IPS-11a (cell line): Measurements from ENCODE around the gene ARHGAP32.
"Not testable (repeated sequence)": the region's sequence is repeated elsewhere in the genome, so short reads cannot be mapped to it uniquely, and the experiment has no call there.

Experiments used
- H3K4me3 ChIP-seq: one replicate; pipeline ENCODE4 v1.5.1; 2013; ENCODE audit warnings: low read depth, low read length, control low read depth

ARHGAP32 gene

DNA sequence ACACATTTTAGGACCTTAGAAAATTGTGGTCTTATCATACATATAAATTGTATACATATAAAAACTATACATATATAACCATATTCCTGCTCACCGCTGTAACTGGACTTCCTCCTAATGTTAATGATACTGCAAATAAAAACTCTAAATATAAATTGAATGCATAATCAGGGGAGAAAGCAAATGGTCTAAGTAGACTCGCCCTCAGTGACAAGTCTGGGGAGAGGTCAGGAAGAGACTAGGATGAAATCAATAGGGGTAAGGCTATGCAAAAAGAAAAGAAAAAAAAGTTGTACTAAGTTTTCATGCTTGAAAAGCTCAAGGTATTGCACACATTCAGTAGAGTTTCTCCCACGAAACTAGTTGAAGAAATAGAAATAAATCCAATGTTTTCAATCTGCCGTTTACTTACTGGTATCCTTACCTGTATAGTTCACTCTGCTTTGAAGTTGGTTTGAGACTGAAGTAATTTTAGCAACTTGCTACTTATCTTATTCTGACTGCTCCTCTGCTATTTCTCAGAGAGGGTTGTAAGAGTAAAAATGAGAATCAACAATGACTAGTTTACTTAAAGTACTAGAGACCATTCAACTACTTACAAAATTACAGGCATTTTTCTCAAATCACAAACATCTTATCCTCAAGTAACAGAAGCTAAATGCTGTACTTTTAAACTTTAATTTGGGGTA is 12.2 kb upstream of the ARHGAP32 start:
- no peak overlapping the region for H3K4me3 ChIP-seq

DNA sequence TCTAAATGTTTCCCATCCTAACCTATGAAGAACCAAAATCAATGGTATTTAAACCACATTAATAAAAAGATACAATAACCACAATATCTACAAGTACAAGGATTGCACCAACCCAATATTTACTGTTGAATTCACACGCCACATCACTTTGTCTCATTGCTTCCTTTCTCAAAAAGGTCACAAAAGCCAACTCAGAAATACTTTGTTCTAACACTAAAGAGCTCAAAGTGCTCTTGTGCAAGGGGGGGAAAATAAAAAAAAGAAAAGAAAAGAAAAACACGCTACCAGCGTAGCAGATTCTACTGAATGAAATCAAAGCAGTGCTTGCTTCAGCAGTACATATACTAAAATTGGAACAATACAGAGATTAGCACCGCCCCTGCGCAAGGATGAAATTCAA is 10.5 kb upstream of the ARHGAP32 start:
- H3K4me3 ChIP-seq = no peak overlapping the region

DNA sequence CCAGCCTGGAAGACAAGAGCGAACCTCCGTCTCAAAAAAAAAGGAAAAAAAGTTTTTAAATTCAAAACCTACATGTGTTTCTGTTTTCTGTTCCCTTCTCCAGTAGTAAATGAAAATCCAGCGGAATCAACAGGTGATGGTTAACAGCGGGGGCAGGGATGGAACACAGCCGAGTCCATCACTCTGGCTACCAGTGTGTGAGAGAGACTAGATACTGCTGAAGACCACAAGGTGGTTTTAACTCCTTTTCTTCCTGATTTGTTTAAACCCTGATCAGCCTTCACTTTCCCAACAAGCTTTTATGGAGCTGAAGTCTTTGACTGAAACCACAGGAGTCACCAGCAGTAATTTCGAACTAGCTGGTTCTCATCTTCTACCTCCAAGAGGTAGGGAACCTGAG is 3.6 kb upstream of the ARHGAP32 start:
- H3K4me3 ChIP-seq = no peak overlapping the region

DNA sequence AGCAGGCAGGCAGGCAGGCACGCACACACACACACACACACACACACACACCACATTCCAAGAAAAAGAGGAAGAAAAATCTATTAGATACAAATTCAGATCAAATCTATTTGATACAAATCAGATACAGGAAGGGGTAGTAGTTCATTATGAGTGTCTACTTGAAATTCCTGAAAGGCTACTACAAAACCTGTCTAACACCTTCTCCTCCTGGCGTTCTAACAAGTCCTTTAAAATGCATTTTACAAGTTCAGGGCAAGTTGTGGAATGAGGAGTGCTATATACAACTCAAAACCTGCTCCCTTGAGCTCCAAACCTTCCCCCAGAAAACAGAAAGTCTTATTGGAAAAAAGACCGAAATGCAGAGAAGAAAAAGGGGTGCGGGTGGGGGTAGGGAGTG is 476 bp downstream of the ARHGAP32 start:
- no peak overlapping the region for H3K4me3 ChIP-seq

DNA sequence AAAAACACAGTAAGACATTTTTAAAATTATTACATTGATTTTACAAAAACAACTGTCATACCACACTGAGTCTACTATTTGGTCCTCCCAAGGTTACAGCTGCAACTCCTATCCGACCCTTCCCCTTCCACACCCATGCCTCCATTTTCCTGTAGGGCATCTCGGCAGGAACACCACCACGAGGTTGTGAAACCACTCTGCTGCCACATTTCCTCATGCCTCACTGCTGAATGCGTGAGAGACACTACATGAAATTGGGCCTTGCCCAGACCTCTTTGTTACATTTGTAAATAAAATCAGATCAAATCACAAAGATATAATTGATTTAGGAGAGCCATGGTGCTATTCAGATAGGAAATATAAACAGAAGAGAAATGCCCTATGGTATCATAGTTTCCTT is 2.0 kb downstream of the ARHGAP32 start:
- no peak overlapping the region for H3K4me3 ChIP-seq

DNA sequence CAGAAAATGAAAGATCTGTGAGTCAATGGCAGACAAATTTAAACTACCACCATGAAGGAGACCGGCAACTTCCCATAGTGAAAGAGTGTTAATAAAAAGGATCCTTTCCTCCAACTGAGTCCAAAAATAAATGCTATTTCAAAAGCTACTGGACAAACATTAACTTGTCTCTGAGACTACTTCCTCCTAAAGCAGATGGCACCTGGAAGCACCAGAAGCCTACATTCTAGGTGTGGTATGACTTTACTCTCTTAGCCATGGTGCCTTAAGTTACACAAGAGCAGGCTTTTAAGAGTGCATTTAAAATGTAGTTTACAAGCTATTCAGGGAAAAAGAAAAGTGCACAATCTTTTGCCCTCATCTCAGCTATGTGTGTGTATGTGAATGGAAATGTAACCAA is 2.5 kb downstream of the ARHGAP32 start:
- H3K4me3 ChIP-seq = no peak overlapping the region

DNA sequence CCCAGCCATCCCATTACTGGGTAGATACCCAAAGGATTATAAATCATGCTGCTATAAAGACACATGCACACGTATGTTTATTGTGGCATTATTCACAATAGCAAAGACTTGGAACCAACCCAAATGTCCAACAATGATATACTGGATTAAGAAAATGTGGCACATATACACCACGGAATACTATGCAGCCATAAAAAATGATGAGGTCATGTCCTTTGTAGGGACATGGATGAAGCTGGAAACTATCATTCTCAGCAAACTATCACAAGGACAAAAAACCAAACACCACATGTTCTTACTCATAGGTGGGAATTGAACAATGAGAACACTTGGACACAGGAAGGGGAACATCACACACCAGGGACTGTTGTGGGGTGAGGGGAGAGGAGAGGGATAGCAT is 7.0 kb downstream of the ARHGAP32 start:
- H3K4me3 ChIP-seq = not testable (repeated sequence)

DNA sequence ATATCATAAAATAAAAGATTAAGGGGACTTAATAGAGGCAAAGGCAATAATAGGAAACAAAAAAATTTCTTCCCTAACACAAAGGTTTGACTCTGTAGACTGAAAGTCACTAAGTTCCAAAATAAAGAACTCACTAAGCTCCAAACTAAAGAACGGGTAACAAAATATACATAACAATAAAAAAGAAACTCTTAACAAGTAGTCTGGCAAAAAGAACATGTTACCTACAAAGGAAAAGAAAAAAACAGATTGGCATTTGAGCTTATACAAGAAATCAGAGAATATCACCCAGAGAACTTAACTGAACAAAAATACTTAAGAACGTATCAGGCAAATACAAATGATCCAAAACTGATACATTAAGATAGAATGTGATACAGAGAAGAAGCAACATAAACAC is 7.5 kb downstream of the ARHGAP32 start:
- H3K4me3 ChIP-seq = no peak overlapping the region

DNA sequence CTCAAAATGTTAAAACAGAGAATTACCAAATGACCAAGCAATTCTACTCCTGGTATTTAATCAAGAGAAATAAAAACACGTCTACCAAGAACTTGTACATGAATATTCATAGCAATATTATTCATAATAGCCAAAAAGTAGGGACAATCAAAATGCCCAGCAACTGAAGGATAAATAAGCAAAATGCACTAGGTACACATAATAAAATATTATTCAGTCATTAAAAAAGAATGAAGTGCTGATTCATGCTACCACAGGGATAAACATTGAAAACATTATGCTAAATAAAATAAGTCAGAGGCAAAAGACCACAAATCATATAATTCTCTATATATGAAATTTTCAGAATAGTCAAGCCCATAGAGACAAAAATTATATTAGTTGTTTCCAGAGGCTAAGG is 24.8 kb downstream of the ARHGAP32 start:
- H3K4me3 ChIP-seq = no peak overlapping the region

DNA sequence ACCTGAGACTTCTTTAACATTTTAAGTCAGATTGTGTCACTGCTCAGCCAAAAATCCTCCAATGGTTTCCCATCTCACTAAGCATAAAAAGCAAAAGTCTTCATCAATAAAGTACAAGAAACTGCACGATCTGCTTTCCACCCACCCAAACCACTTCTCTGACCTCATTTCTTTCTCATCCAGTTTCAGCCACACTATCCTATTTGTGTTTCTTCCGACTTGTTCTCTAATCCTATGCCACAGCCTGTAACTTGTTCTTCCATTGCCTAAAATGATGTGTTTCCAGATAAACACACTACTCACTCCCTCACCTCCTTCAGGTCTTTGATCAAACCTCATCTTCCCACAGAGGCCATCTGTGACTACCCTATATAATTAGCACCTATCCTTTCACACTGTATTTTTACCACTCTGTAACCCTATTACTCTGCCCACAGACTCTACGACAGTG is 28.4 kb downstream of the ARHGAP32 start:
- H3K4me3 ChIP-seq = no peak overlapping the region

DNA sequence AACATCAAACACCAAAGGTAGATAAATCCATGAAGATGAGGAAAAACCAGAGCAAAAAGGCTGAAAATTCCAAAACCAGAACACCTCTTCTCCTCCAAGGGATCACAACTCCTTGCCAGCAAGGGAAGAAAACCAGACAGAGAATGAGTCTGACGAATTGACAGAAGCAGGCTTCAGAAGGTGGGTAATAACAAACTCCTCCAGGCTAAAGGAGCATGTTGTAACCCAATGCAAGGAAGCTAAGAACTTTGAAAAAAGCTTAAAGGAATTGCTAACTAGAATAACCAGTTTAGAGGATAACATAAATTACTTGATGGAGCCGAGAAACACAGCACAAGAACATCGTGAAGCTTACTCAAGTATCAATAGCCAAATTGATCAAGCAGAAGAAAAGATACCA is 35.0 kb downstream of the ARHGAP32 start:
- not testable (repeated sequence) for H3K4me3 ChIP-seq

DNA sequence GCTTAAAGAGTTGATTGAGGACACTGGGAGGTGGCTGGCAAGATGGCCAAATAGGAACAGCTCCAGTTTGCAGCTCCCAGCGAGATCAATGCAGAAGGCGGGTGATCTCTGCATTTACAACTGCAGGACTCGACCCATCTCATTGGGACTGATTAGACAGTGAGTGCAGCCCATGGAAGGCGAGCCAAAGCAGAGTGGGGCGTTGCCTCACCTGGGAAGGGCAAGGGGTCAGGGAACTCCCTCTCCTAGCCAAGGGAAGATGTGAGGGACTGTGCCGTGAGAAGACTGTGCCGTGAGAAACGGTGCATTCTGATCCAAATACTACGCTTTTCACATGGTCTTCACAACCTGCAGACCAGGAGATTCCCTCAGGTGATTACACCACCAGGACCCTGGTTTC is 36.4 kb downstream of the ARHGAP32 start:
- no peak overlapping the region for H3K4me3 ChIP-seq

DNA sequence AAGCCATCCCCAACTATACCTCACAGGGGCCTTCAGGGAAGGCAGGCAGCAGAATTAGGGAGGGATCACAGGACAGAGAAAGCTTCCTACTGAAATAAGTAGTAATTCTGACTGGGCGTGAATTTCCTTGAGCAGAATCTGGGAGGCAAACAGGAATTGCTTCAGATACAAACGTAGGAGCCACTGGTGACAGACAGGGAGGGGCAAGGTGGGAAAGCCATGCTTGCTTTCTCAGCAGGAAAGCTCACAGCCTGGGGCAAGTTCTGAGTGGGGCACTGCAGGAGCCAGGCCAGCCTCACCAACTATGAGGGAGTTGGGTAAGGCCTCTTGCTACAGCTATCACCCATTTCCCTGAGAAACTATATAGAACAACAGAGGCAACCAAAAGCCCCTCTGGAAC is 43.6 kb downstream of the ARHGAP32 start:
- H3K4me3 ChIP-seq = no peak overlapping the region

DNA sequence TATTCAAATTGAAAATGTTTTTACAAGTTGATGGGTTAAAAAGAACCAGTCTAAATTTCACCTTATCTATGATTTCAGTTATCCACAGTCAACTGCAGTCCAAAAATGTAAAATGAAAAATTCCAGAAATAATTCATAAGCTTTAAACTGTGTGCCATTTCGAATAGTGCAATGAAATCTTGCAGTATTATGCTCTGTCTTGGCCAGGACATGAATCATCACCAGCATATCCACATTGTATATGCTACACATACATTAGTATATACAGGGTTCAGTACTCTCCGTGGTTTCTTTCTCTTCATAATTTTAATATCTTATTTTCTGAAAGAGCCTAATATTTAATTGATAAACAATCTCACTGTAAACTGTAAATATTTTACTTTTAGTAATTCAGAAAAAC is 45.9 kb downstream of the ARHGAP32 start:
- no peak overlapping the region for H3K4me3 ChIP-seq

DNA sequence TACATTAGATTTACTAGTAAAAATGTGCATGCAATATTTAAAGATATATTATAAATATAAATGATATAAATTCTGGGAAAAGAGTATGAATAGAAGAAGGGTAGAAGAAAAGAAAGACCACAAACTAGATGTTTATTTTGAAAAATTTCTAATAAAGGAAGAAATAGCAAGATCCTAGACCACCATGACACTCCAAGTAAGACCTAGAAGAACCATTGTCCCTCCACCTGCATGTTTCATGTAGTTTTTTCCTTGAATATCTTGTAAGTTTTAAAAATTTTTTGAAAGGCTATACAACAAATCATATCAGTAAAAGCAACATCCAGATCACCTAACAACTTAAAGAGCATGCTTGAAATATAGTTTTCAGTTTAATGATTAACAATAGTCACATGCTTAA is 46.8 kb downstream of the ARHGAP32 start:
- H3K4me3 ChIP-seq = no peak overlapping the region

DNA sequence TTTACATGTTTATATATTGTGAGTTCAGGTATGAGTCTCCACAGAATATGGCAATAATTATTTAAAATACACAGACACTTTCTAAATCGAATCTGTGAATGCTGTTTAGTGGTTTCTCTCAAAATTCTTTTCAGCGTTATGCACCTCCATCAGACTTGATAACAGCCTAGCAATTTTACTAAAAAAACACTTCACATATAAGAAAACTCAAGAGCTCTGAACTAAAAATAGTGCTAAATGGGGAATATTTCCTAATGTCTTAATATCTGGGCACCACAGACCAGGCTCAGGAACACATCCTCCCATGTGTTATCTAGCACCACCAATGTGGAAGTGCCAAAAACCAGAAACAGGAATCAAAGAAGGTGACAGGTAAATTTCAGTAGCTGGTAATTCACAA is 47.9 kb downstream of the ARHGAP32 start:
- H3K4me3 ChIP-seq = no peak overlapping the region

DNA sequence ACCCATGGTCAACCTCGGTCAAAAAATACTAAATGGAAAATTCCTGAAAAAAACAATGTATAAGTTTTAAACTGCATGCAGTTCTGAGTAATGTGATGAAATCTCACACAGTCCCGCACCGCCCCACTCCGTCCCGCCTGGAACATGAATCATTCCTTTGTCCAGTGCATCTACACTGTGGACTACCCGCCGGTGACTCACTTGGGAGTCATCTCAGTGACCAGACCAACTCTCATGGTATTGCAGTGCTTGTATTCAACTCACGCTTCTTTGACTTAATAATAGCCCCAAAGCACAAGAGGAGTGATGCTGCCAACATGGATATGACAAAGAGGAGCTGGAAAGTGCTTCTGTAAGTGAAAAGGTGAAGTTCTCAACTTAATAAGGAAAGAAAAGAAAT is 48.8 kb downstream of the ARHGAP32 start:
- no peak overlapping the region for H3K4me3 ChIP-seq

DNA sequence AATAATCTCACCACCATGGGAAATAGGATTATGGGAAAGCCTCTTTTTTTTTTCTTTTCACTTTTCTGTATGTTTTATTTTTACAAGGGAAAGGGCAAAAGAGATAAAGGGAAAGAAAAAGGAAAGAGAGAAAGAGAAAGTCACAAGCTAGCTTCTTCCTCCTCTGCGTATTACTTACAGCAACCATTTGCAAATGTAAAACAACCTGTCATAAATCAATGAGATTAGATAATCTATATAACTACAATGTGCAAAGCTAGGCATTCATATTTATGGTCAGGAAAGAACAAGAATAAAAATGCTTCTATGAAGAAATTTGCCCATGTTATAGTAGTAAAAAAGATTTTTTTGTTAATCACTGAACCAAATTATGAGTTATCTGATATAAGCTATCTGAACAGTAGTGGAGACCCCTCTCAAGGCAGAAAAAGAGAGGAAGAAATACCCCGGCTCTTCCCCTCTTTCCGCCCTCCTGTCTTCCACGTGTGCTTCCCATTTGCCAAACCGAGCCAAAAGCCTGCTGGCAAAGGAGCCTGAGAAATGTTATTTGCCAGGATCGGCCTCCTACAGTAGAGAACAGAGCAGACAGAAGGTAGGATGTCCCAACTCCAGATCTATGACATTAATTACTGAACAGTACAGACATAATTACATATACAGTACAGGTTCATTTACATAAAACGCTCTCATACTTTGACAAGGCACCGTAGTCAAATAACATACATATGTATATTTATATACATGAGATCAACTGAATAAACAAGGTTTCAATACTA is 50.2 kb downstream of the ARHGAP32 start:
- no peak overlapping the region for H3K4me3 ChIP-seq

DNA sequence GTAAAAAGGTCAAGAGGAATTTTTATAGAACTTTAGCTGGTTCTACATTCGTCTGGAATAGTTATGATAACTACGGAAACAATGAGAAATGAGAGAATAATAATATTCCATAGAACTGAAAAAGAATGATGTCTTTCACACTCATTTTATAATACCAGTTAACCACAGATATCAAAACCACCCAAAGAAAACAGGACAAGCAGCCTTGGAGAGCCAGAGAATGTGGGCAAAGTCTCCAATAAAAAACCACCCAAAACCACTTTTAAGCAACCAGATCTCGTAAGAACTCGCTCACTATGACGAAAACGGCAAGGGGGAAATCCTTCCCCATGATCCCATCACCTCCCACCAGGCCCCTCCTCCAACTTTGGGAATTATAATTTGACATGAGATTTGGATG is 60.8 kb downstream of the ARHGAP32 start:
- no peak overlapping the region for H3K4me3 ChIP-seq

DNA sequence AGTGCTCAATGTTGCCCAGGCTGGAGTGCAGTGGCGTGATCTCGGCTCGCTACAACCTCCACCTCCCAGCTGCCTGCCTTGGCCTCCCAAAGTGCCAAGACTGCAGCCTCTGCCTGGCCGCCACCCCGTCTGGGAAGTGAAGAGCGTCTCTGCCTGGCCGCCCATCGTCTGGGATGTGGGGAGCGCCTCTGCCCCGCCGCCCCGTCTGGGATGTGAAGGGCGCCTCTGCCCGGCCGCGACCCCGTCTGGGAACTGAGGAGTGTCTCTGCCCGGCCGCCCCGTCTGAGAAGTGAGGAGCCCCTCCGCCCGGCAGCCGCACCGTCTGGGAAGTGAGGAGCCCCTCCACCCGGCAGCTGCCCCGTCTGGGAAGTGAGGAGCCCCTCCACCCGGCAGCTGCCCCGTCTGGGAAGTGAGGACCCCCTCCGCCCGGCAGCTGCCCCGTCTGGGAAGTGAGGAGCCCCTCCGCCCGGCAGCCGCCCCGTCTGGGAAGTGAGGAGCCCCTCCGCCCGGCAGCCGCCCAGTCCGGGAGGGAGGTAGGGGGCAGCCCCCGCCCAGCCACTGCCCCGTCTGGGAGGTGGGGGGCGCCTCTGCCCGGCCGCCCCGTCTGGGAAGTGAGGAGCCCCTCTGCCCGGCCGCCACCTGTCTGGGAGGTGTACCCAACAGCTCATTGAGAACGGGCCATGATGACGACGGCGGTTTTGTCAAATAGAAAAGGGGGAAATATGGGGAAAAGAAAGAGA is 63.1 kb downstream of the ARHGAP32 start:
- not testable (repeated sequence) for H3K4me3 ChIP-seq

DNA sequence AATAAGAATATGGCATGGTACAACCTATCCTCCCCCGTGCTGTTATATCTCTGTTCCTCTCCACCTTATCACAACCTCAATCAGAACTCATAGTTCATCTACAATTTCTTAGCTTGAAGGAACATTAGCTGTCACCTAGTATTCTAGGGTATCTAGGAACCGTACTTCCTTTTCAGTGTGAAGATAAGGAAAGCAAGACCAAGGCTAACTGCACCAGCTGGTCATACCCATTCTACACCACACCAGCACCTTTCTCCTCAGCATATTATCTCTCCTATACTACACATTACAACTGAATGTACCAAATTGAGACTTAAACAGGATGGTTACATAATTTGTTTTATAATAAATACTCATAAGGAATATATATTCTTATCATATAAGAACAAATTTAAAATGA is 73.1 kb downstream of the ARHGAP32 start:
- no peak overlapping the region for H3K4me3 ChIP-seq
